ENCODE results near the gene FBXL7.

The FBXL7 gene

GRCh38 chr5:15682122-15682521 lies 182.1 kb downstream of the FBXL7 start:
- DNase-seq = no peak

GRCh38 chr5:15682566-15682965 lies 182.6 kb downstream of the FBXL7 start:
- DNase-seq = no peak

GRCh38 chr5:15683332-15683731 lies 183.4 kb downstream of the FBXL7 start:
- DNase-seq = no peak

- no peak for DNase-seq
These were observed 187.4 kb downstream of the FBXL7 start for GRCh38 chr5:15687401-15687800.

- no peak for DNase-seq
These were observed 189.9 kb downstream of the FBXL7 start for GRCh38 chr5:15689836-15690235.

- DNase-seq = no peak
These were observed 190.6 kb downstream of the FBXL7 start for GRCh38 chr5:15690611-15691010.

- no peak for DNase-seq
These were observed 191.5 kb downstream of the FBXL7 start for GRCh38 chr5:15691521-15691920.

GRCh38 chr5:15692706-15693381 lies 192.9 kb downstream of the FBXL7 start:
- DNase-seq = no peak

- no peak for DNase-seq
These were observed 193.4 kb downstream of the FBXL7 start for GRCh38 chr5:15693382-15693728.

- no peak for DNase-seq
These were observed 194.0 kb downstream of the FBXL7 start for GRCh38 chr5:15693933-15694332.

- no peak for DNase-seq
These were observed 194.8 kb downstream of the FBXL7 start for GRCh38 chr5:15694696-15695214.

GRCh38 chr5:15695215-15695731 lies 195.3 kb downstream of the FBXL7 start:
- no peak for DNase-seq

GRCh38 chr5:15700373-15700772 lies 200.4 kb downstream of the FBXL7 start:
- no peak for DNase-seq

- no peak for DNase-seq
These were observed 202.1 kb downstream of the FBXL7 start for GRCh38 chr5:15702102-15702501.

- DNase-seq = no peak
These were observed 203.9 kb downstream of the FBXL7 start for GRCh38 chr5:15703901-15704300.

- DNase-seq = no peak
These were observed 204.5 kb downstream of the FBXL7 start for GRCh38 chr5:15704397-15704947.

GRCh38 chr5:15707631-15708030 lies 207.7 kb downstream of the FBXL7 start:
- DNase-seq = no peak

- no peak for DNase-seq
These were observed 211.9 kb downstream of the FBXL7 start for GRCh38 chr5:15711892-15712291.

GRCh38 chr5:15715535-15715934 lies 215.6 kb downstream of the FBXL7 start:
- DNase-seq = no peak

GRCh38 chr5:15715967-15716366 lies 216.0 kb downstream of the FBXL7 start:
- DNase-seq = no peak

- DNase-seq = no peak
These were observed 217.0 kb downstream of the FBXL7 start for GRCh38 chr5:15717001-15717400.

GRCh38 chr5:15718421-15719179 lies 218.6 kb downstream of the FBXL7 start:
- no peak for DNase-seq

GRCh38 chr5:15719784-15720183 lies 219.8 kb downstream of the FBXL7 start:
- DNase-seq = no peak

- DNase-seq = no peak
These were observed 220.5 kb downstream of the FBXL7 start for GRCh38 chr5:15720515-15720914.

Data from NCI-H1092 (cell line).